ENCODE data around the gene C16orf90.
A peak's percentile ranks its signal among the peaks of the same experiment; 100 is the strongest.
"Not testable (repeated sequence)": the region's sequence is repeated elsewhere in the genome, so short reads cannot be mapped to it uniquely, and the experiment has no call there.

Gene C16orf90

DNA sequence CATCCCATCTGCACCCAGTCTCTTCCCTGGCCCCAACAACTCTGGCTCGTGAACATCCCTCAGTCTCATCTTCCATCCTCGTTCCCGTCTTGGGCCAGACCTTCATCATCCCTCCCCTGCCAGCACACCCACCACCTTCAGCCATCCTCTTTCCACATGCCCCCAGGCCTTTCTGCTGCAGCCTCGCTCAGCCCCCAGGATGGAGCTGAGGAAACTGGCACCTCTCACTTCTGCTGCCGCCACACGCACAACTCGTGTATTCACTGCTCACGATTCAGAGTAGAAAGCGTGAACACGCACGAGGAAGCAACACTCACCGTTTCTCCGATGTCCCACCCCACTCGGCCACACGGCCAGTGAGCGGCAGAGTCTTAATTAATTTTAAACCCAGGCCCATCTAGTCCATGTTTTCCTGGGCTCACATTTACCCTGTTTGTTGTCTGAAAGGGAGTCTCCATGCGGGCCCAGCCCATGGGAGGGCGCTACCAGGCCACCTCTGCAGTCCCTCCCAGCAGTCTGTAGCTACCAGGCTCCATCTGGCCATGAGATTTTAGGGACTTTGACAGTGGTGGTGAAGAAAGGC is 12.5 kb downstream of the C16orf90 start:
- no peak for DNase-seq

DNA sequence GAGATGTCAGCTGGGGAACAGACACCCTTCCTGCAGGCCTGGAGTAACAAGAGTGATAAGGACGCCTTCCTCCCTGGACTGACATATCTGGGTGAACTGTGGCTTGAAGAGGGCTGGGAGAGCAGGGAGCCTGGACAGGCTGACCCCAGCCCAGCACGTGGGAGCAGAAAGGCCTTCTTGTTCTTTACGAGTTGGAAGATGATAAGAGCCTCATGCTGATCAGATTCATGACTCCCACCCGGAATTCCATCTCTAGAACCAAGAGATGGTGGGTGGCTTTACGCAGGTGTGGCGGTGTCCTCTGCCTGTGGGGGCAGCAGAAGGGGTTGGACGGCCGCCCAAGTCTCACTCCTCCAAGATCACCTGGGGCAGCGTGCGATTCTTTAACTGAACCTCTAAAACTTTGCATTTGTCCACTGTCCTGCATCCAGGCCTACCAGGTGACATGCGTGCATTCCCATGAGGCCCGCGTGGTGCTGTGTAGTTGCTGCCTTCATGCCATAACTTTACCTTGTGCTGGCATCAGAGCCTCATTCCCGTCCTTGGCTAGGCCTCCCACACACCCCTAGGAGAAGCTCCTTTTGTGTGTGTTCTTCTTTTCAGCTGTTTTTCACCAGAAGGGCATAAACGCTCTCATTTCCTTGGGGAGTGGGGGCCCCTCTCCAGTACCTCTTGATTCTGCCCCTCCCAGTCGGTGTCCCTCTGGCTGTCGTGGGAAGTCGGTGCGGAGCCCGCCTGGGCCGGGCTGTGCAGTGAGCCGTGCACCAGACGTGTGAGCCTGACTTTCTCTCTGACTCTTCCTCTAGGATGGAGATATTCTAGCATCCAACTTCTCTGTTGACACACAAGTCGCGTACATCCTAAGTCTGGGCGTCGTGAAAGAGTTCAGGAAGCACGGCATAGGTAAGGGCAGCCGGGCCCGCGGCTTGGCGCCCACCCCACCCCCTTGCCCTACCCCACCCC is 13.3 kb downstream of the C16orf90 start:
- no peak for DNase-seq

DNA sequence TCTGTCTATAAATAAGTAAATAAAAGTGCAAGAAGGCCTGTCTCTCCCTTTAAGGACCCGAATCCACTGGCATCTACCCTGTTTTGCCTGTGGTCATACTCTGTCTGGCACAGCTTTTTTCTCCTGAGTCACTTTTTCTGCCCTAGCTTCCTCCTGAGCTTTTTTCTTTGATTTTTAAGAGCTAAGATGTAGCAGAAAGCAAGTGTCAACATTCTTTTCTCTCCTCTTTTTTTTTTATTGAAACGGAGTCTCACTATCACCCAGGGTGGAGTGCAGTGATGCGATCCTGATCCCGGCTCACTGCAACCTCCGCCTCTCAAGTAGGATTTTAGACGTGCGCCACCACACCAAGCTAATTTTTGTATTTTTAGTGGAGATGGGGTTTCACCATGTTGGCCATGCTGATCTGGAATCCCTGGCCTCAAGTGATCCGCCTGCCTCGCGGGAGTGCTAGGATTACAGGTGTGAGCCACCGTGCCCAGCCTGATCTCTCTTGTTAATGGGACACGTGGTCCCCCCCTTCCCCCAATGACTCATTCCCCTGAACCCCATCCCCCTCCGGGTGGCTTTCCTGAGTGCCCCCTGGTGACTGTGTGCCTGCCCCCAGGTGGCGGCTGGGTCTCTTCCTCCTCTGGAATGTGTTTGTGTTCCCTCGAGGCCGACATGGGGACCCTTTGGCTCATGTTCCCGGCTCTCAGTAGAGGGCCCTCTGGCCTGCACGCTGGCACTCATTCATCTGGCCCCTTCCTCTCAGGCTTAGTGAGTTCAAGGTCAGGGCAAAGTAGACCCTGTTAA is 14.2 kb downstream of the C16orf90 start:
- no peak for DNase-seq

DNA sequence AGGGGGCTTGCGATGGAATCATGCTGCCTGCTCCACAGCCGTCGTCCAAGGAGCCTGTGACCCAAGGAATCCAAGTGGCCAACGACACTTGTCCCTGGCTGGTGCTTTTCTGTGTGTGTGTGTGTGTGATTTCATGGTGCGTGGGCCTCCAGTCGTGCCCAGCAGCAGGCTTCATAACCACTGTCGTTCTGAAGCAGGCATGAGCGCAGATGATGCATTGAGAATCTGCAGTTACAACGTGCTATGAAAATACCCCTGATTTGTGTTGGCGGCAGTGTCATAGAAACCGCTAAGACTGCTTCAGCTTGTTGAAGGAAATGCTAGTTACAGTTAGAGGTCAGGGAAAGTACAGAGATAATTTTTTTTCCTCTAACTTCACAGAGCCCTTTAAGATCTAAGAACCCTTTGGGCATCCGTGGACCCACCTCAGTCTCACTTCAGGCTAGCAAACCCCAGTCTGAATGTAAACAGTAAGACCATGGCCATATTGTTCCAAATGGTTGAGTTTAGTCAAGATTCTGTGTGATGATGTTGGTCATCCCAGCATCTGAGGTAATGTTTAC is 15.6 kb downstream of the C16orf90 start:
- no peak for DNase-seq

DNA sequence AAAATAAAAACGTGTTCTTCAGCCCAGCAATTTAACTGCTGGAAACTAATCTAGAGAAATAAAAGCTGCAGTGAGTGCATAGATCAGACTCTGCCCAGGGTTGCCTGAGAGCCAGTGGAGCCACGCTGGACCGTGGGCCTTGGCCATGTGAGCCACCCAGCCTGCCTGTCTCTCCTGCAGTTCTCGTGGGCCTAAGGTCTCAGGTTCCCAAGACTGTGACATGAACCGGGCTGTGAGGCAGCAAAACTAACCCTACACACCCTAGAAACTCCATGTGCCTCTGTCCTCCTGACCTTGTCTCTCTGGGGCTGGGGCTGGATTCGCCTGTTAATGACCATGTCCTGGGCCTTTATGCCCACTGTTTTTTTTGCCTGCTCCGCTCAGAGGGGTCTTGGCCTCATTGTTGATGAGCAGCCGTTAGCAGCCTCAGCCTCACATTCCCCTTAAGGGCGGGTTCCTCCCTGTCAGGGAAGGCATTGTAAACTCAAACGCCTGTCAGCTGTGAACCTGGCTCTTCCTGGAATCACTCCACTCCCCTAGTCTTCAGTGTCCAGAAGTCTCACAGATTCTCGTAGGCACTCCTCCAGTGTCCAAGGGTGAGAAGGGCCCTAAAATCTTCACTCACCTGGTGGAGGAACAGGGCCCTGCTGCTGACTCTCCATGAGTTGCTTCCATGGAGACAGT is 16.9 kb downstream of the C16orf90 start:
- DNase-seq = no peak

DNA sequence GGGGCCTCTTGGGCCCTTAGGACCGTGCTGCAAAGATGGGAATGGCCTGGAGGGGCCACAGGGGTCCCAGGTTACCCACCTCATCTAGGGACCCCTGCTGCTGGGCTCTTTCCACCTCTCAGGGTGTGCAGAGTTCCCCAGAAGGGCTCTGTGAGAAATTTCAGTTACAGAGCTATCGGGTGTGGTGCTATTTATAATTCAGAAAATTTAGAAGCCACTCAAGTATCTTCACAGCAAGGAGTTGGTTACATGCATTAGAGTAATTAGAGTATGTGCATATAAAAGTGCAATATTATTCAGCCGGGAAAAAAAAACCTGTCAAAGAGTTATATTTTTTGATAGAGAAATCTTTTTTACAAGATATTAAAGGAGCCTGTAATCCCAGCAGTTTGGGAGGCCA is 18.9 kb downstream of the C16orf90 start:
- DNase-seq = no peak

DNA sequence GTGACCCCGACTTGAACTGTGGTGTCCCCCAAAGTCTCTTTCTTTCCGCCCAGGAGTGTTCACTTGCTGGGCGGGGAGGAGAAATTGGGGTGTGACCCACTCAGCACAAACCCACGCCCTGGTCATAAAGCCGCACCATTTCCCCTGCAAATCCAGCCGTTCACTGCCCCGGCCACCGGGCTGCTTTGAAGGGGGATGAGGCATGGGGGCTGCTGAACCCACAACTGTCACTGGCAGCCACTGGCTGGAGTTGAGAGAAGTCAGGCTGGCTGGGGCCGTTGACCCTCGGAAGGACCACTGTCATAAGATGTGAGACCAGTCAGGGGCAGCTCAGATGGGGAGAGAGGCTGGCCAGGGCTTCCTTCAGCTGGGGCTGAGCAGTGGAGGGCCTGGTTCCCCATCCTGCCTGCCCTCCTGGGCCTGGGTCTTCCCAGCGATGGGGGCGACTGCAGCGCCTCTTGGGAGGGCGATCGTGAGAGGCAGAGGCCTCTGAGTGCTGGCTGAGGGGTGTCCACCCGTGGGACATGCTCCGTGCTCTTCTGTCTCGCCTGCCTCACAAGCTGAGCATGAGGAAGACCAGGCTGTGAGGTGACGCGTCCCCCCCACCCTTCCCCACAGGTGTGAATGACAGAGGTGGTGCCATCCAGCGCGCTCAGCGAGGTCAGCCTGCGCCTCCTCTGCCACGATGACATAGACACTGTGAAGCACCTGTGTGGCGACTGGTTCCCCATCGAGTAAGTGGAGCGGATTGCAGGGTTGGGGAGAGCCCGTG is 19.5 kb downstream of the C16orf90 start:
- no peak for DNase-seq

DNA sequence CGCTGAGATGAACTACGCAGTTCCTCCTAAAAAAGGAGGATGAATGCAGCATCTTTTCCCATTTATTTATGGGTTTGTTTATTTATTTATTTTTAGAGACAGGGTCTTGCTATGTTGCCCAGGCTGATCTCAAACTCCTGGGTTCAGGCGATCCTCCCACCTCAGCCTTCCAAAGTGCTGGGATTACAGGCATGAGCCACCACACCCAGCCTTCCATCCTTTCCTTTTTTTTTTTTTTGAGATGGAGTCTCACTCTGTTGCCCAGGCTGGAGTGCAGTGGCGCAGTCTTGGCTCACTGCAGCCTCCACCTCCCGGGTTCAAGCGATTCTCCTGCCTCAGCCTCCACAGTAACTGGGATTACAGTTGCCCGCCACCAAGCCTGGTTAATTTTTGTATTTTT is 20.4 kb downstream of the C16orf90 start:
- DNase-seq = not testable (repeated sequence)

DNA sequence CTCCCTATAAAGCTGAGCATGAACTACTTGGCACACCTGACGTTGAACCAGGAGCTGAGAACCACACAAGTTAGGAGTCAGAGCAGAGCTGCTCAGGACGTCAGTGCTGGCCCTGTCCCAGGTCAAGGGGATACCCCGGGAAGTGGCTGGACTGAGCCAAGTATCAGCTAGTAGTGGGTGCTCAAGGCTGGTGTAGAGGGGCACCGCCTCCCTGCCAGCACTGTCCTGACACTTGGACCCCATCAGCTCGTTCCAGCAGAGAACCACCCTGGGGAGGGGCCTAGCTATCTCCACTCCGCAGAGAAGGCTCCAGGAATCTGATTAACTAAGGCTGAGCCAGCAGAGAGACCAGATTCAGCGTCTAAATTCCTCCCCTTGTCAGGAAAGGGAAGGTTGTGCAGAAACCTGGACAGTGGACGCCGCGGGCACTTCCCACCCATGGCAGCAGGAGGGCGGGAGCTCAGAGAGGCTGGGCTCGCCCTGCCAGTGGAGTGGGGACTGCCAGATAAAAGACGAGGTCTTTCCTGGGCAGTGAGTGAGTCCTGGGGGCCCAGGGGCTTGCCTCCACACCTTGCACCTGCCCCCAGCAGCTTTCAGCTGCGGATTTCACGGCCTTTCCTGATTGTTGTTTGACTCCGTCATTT is 21.0 kb downstream of the C16orf90 start:
- DNase-seq = no peak

DNA sequence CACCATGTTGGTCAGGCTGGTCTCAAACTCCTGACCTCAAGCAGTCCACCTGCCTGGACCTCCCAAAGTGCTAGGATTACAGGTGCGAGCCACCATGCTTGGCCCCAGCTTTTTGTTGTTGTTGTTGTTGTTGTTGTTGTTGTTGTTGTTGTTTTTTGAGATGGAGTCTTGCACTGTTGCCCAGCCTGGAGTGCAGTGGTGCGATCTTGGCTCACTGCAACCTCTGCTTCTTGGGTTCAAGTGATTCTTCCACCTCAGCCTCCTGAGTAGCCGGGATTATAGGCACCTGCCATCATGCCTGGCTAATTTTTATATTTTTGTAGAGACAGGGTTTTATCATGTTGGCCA is 21.7 kb downstream of the C16orf90 start:
- not testable (repeated sequence) for DNase-seq

DNA sequence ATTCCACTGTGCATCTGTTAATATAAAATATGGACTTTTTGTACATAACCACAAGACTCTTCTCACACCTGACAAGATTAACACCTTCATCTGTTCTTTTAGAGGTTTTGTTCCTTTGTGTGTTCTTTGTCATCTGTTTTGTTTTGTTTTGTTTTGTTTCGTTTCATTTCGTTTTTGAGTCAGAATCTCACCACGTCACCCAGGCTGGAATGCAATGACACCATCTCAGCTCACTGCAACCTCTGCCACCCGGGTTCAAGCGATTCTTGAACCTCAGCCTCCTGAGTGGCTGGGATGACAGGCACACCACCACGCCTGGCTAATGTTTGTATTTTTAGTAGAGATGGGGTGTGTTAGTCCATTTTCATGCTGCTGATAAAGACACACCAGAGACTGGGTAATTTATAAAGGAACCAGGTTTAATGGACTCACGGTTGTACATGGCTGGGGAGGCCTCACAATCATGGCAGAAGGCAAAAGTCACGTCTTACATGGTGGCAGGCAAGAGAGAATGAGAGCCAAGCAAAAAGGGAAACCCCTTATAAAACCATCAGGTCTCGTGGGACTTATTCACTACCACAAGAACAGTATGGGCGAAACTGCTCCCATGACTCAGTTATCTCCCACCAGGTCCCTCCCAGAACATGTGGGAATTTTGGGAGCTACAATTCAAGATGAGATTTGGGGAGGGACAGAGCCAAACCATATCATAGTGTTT is 22.3 kb downstream of the C16orf90 start:
- DNase-seq = no peak

DNA sequence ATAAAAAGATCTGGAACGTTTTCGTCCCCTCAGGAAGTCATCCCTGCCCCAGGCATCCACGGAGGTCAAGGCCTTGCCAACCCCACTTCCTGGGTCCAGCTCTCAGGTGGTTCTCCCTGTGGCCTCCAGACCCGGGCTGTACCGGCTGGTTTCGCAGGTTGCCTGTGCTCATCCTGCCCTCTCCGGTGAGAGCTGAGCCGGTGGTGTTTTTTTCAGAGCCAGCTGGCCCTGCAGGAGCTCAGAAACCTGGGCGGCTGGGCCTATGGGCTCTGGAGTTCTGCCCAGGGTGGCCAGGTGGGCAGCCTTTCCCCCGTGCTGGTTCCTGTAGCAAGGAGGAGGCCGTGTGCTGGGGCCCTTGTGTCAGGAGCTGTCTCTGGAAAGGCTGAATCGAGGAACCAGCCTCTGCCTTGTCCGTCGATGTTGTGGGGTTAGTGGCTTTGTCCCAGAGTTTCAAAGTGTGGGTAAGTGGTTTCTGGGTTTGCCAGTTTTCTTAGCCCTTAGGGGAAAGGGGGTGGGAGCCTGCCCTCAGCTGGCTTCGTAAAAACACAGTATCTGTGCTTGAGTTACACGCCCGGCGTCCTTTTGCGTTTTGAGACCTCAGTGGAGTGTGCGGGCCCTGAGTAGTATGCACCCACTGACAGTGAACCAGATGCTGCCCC is 23.6 kb downstream of the C16orf90 start:
- peak in 1 of 2 experiments; percentile 28 for DNase-seq

DNA sequence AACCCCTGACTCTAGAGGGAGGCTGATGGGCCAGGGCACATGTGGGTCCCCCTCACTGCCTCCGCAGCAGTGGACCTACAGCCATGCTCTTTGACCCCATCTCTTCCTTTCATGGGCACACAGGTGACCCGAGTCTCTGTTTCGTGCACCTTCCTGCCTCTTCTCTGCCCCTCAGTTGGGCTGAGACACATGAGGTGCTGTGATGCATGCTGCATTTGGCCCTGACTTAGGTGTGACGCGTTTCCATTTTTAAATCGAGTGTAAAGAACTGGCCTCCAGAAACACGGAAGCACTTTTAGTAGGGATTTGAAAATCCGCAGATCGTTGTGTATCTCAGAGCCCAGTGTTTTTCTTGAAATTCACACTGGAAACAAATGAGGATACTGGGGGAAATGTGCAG is 24.6 kb downstream of the C16orf90 start:
- DNase-seq = no peak

DNA sequence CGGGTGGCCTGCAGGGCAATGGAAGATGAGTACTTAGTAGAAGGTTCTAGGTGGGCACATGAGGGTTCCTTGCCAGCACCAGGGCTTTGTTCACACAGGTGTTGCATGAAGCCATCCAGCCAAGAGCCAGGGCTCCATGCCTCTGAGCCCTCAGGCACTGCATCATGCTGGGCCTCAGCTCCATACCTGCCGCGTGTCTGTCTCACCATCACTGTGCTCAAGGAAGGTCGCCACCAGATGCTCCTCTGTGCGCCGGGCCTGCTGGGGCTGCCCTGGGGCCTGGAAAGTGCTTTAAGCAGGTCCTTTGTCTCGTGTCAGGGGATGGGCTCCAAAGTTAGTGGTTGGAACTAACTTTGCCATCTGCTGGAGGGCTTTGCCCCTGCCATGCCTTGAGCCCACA is 25.6 kb downstream of the C16orf90 start:
- DNase-seq = no peak

DNA sequence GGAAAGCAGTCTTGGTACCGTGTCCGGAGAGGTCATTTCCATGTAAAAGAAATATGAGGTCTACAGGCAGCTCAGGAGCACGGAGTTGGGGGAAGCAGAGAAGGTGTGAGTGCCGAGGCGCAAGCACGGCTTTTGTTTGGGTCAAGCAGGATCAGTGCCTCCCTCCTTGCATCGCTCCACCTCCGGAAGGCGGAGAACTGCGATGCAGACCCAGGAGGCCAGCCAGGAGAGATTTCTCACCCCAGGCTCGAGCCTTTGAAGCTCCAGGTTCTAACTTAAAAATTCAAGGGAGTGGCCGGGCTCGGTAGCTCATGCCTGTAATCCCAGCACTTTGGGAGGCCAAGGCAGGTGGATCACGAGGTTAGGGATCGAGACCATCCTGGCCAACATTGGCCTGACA is 26.8 kb downstream of the C16orf90 start:
- DNase-seq = no peak

DNA sequence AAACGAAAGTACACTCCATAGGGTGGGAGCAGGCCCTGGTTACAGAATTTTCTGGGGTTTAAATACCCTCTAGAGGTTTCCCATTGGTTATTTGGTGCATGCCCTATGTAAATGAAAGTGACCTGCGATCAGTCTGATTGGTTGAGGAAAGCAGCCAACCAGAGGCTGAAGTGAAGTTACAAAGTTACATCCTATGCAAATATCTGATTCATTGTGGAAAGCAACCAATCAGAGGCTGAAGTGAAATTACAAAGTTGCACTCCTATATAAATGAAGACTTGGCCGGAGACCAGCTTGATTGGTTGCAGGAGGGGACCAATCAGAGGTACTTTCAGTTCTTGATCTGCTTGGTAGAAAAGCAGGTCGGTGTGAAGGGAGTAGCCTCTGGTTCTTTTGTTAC is 27.4 kb downstream of the C16orf90 start:
- DNase-seq = no peak

DNA sequence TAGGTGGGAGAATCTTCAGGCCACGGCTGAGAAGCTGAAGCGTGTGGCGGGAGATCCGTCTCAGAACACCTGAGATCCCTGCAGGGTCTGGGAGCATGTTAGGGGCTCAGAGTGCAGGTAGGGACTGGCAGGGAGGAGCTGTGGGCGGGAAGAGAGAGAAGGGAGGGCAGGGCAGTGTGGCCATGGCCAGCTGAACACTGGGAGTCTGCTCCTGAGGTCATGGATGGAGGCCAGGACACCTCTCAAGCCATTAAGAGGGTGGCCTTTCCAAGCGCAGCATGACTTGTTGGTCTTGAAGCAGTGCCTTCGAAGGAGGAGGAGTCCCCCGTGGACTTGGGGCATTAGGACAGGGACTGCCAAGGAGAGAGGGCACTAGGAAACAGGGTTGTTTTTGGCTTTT is 28.1 kb downstream of the C16orf90 start:
- DNase-seq = no peak

DNA sequence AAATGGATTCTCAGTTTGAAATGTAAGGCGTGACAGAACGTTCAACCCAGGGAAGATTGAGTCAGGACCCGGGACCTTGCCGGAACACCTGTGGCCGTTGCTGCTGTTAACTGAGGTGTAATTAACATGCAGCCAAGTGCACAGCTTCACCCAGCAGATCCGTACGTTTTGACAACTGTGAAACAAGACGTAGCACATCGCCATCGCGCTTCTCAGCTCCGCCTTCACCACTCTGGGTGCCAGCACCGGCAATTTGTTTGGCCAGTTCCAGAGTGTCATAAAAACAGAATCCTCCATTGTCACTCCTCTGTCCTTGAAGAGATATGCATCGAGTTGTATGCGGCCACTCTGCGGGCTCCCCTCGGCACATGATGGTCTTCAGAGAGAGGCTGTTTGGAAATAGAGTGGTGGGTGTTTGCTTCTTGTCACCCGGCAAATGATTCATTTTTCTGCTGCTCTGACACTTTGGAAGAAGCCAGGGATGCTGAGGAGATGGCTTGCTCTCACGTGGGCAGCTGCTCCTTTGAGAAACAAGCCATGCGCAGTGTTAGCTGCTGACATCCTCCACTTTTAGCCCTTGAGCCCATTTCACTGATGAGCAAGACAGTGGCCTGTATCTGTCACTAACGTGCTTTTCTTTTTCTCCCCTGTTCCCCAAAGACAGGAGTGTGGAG is 29.2 kb downstream of the C16orf90 start:
- no peak for DNase-seq

DNA sequence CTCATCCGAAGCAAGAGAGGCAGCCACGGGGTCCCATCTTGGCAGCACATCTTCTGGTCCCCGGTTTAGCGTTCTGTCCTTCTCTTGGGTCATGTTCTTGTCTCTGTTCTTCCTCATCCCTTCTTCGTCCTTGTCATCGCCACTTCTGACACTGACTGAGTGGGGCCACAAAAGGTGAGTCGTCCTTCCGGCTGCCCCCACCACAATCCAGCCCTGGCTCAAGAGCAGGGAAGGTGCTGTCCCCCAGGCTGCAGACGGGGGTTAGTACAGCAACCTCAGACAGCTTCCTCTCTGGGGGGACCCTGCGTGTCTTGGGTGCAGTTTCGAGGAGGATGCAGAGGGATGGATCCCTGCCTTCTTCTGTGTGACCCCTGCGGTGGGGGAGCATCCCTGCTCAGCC is 30.0 kb downstream of the C16orf90 start:
- DNase-seq = no peak

DNA sequence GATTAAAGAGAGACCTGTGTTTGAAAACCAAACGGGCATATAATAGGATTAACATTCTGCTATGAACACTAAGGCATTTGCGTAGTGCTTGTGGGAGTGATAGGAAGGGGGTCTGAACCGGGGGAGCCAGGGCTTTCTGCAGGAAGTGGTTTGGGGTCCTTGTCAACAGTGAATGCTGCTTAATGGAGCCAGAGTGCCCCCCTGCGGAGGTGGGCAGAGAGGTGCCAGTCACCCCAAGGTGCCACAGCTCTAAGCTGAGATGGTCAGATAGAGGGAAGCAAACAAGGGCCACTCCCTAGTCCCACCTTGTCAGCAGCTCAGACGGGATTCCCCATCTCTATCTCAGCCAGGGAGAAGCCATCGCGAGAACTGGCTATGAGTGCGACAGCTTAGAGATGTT is 34.1 kb downstream of the C16orf90 start:
- DNase-seq = no peak
